GM23338 (cell line): Measurements from ENCODE around the gene LTB4R. TPM values are rescaled to one million over a fixed set of nuclear protein-coding genes. Genes with fewer than 3 reads are reported as not detected.

Source experiments
- ATAC-seq: fragments of 200-7000 bp; cut with Tn5 transposase; 3 replicates; pipeline ENCODE4 v1.9.1; 2020
- DNase-seq: peaks from one replicate; pipeline ENCODE4 v3.0.0-alpha.2; 2015; ENCODE audit warnings: low spot score
- H2AFZ ChIP-seq: fragments of 200-600 bp; sonication (generic); 2 replicates; pipeline ENCODE4 v1.8.0; 2016; ENCODE audit warnings: antibody characterized with exemption, mild to moderate bottlenecking, moderate library complexity
- H3F3A ChIP-seq: fragments of 200-600 bp; sonication (generic); replicated peaks from 2 replicates; pipeline ENCODE4 v1.8.0; 2017; ENCODE audit warnings: antibody characterized with exemption, mixed run types, low read depth
- H3K27ac ChIP-seq: fragments of 200-600 bp; sonication (generic); 2 replicates; pipeline ENCODE4 v1.6.1; 2016; ENCODE audit warnings: low read depth
- H3K27me3 ChIP-seq: fragments of 200-600 bp; sonication (generic); 2 replicates; pipeline ENCODE4 v1.8.0; 2016; ENCODE audit warnings: mild to moderate bottlenecking, mixed run types, moderate library complexity; ENCODE audit not compliant: insufficient read depth
- H3K36me3 ChIP-seq: fragments of 200-600 bp; sonication (generic); 2 replicates; pipeline ENCODE4 v1.8.0; 2016; ENCODE audit warnings: mild to moderate bottlenecking; ENCODE audit not compliant: insufficient read depth
- H3K4me1 ChIP-seq: fragments of 200-600 bp; sonication (generic); 2 replicates; pipeline ENCODE4 v1.8.0; 2016; ENCODE audit warnings: mild to moderate bottlenecking, moderate library complexity; ENCODE audit not compliant: insufficient read depth
- H3K4me2 ChIP-seq: fragments of 200-600 bp; sonication (generic); 2 replicates; pipeline ENCODE4 v1.7.1; 2017; ENCODE audit warnings: mixed run types
- H3K4me3 ChIP-seq: fragments of 200-600 bp; sonication (generic); 2 replicates; pipeline ENCODE4 v1.6.1; 2016; ENCODE audit warnings: mixed run types
- H3K79me2 ChIP-seq: fragments of 200-600 bp; sonication (generic); replicated peaks from 2 replicates; pipeline ENCODE4 v1.8.0; 2017; ENCODE audit warnings: mild to moderate bottlenecking; ENCODE audit not compliant: insufficient read depth
- H3K9me2 ChIP-seq: fragments of 200-600 bp; sonication (generic); 2 replicates; pipeline ENCODE4 v1.8.0; 2017; ENCODE audit not compliant: insufficient read depth
- H4K20me1 ChIP-seq: fragments of 200-600 bp; sonication (generic); replicated peaks from 2 replicates; pipeline ENCODE4 v1.8.0; 2017; ENCODE audit warnings: mild to moderate bottlenecking; ENCODE audit not compliant: insufficient read depth
- H3K27ac Mint-ChIP-seq: 2 replicates; pipeline ENCODE4 v1.8.0; 2020; ENCODE audit warnings: inconsistent platforms, mild to moderate bottlenecking, moderate library complexity, mixed read lengths
- H3K27me3 Mint-ChIP-seq: 3 replicates; pipeline ENCODE4 v1.8.0; 2022; ENCODE audit warnings: low read depth, mild to moderate bottlenecking, moderate library complexity, mixed read lengths, inconsistent platforms; ENCODE audit not compliant: insufficient read depth, poor library complexity
- H3K36me3 Mint-ChIP-seq: 3 replicates; pipeline ENCODE4 v1.8.0; 2021; ENCODE audit warnings: low read depth, mild to moderate bottlenecking, inconsistent platforms, moderate library complexity, mixed read lengths
- H3K4me1 Mint-ChIP-seq: 3 replicates; pipeline ENCODE4 v1.8.0; 2020; ENCODE audit warnings: mild to moderate bottlenecking, inconsistent platforms, mixed read lengths
- H3K4me3 Mint-ChIP-seq: 3 replicates; pipeline ENCODE4 v1.8.0; 2021; ENCODE audit warnings: moderate library complexity, mild to moderate bottlenecking, inconsistent platforms, mixed read lengths
- H3K9me3 Mint-ChIP-seq: 3 replicates; pipeline ENCODE4 v1.8.0; 2020; ENCODE audit warnings: moderate library complexity, mild to moderate bottlenecking, inconsistent platforms, mixed read lengths
- CREB1 ChIP-seq: fragments of 250-450 bp; sonication (Bioruptor Pico); IDR thresholded peaks from 2 replicates; pipeline ENCODE4 v1.5.0; 2020; ENCODE audit warnings: low read depth, mild to moderate bottlenecking, moderate library complexity
- EZH2 ChIP-seq: fragments of 200-600 bp; sonication (generic); IDR thresholded peaks from one replicate; pipeline ENCODE4 v1.8.0; 2017; ENCODE audit warnings: antibody characterized with exemption, mild to moderate bottlenecking, low read depth; ENCODE audit not compliant: unreplicated experiment
- EZH2phosphoT487 ChIP-seq: fragments of 200-600 bp; sonication (generic); IDR thresholded peaks from one replicate; pipeline ENCODE4 v1.8.1; 2018; ENCODE audit warnings: antibody characterized with exemption; ENCODE audit not compliant: unreplicated experiment
- JUNB ChIP-seq: IDR thresholded peaks from one replicate; pipeline ENCODE4 v1.6.1; 2016; ENCODE audit warnings: antibody characterized with exemption; ENCODE audit not compliant: unreplicated experiment
- NANOG ChIP-seq: IDR thresholded peaks from 2 replicates; pipeline ENCODE4 v1.6.1; 2016; ENCODE audit warnings: antibody characterized with exemption, borderline replicate concordance
- POLR2AphosphoS5 ChIP-seq: IDR thresholded peaks from 2 replicates; pipeline ENCODE4 v1.6.1; 2016; ENCODE audit warnings: antibody characterized with exemption, low read depth
- STAT1 ChIP-seq: IDR thresholded peaks from one replicate; pipeline ENCODE4 v1.6.1; 2016; ENCODE audit warnings: antibody characterized with exemption; ENCODE audit not compliant: unreplicated experiment
- ZNF114 ChIP-seq: fragments of 250-450 bp; sonication (Bioruptor Pico); IDR thresholded peaks from 2 replicates; pipeline ENCODE4 v1.5.0; 2020; ENCODE audit warnings: mild to moderate bottlenecking, moderate library complexity
- ZNF331 ChIP-seq: fragments of 250-450 bp; sonication (Bioruptor Pico); IDR thresholded peaks from 2 replicates; pipeline ENCODE4 v1.5.0; 2020; ENCODE audit warnings: low read depth, mild to moderate bottlenecking, moderate library complexity
- polyA plus RNA-seq: library from polyadenylated mRNA; unstranded; fragments of >200 nt; fragmentation: Nextera tagmentation; extraction: Ambion mirVana; gene quantifications from 2 replicates; pipeline ENCODE4 v1.2.1, GENCODE V29; 2016
- total RNA-seq: library from RNA; depleted of rRNA; stranded (reverse); fragments of >200 nt; shearing (Covaris generic); gene quantifications from 2 replicates; pipeline ENCODE4 v1.2.3, GENCODE V29; 2014
- TF ChIP-seq, protein P1 (sequence below): IDR thresholded peaks from one replicate; pipeline ENCODE4 v1.6.1; 2018; ENCODE audit warnings: antibody characterized with exemption; ENCODE audit not compliant: unreplicated experiment
- TF ChIP-seq, protein P2 (sequence below): fragments of 250-450 bp; sonication (Bioruptor Pico); IDR thresholded peaks from 2 replicates; pipeline ENCODE4 v1.5.0; 2020; ENCODE audit warnings: mild to moderate bottlenecking, moderate library complexity
- TF ChIP-seq, protein P3 (sequence below), 2 experiments: fragments of 200-600 bp in 1 of 2; sonication (generic) in 1 of 2; conservative IDR thresholded peaks; 2 replicates each; pipeline versions ENCODE4 v1.5.1 to v1.6.1; 2016 to 2017; ENCODE audit warnings: antibody characterized with exemption in 2 of 2, low read depth in 2 of 2, mild to moderate bottlenecking in 2 of 2, moderate library complexity in 1 of 2
- TF ChIP-seq, protein P4 (sequence below): IDR thresholded peaks from 2 replicates; pipeline ENCODE4 v1.6.1; 2016; ENCODE audit warnings: antibody characterized with exemption

The LTB4R gene
- total and polyA plus RNA-seq, 2 experiments from 2014 or later, result 2.1 to 4.7 TPM

DNA sequence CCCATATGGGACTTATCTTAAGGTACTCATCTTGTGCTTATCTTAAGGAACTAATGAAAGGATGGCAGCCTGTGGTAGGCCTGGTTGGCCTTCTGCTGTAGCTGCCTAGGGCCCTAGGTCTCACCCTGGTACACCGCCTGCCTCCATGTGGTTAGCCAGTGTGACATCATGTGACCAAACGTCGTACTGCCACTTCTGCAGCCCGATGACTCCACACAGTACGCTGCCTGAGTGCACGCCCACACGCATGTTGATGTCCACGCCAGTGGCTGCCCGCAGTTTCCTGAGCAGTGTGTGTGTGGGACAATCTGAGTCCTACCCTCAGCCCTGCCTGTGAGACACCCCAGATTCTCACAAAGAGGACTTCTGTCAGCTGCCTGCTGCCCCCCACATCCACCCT, 18.4 kb downstream of the LTB4R start:
- Mint-ChIP-seq H3K9me3 (no peaks in the 10 kb centered on the region; the same call in 2 of the 3 replicates), H3K27me3 (peaks cover 52% of the 10 kb centered on the region), H3K27ac (no peak overlapping the region), H3K4me3 (no peak overlapping the region), H3K36me3 (no peaks in the 10 kb centered on the region; the same call in 2 of the 3 replicates), H3K4me1 (peaks cover 9% of the 10 kb centered on the region)
- no peak overlapping the region for H3K4me3 ChIP-seq
- TF ChIP-seq, protein P1, sequence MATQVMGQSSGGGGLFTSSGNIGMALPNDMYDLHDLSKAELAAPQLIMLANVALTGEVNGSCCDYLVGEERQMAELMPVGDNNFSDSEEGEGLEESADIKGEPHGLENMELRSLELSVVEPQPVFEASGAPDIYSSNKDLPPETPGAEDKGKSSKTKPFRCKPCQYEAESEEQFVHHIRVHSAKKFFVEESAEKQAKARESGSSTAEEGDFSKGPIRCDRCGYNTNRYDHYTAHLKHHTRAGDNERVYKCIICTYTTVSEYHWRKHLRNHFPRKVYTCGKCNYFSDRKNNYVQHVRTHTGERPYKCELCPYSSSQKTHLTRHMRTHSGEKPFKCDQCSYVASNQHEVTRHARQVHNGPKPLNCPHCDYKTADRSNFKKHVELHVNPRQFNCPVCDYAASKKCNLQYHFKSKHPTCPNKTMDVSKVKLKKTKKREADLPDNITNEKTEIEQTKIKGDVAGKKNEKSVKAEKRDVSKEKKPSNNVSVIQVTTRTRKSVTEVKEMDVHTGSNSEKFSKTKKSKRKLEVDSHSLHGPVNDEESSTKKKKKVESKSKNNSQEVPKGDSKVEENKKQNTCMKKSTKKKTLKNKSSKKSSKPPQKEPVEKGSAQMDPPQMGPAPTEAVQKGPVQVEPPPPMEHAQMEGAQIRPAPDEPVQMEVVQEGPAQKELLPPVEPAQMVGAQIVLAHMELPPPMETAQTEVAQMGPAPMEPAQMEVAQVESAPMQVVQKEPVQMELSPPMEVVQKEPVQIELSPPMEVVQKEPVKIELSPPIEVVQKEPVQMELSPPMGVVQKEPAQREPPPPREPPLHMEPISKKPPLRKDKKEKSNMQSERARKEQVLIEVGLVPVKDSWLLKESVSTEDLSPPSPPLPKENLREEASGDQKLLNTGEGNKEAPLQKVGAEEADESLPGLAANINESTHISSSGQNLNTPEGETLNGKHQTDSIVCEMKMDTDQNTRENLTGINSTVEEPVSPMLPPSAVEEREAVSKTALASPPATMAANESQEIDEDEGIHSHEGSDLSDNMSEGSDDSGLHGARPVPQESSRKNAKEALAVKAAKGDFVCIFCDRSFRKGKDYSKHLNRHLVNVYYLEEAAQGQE, result no peak
- TF ChIP-seq, protein P2, sequence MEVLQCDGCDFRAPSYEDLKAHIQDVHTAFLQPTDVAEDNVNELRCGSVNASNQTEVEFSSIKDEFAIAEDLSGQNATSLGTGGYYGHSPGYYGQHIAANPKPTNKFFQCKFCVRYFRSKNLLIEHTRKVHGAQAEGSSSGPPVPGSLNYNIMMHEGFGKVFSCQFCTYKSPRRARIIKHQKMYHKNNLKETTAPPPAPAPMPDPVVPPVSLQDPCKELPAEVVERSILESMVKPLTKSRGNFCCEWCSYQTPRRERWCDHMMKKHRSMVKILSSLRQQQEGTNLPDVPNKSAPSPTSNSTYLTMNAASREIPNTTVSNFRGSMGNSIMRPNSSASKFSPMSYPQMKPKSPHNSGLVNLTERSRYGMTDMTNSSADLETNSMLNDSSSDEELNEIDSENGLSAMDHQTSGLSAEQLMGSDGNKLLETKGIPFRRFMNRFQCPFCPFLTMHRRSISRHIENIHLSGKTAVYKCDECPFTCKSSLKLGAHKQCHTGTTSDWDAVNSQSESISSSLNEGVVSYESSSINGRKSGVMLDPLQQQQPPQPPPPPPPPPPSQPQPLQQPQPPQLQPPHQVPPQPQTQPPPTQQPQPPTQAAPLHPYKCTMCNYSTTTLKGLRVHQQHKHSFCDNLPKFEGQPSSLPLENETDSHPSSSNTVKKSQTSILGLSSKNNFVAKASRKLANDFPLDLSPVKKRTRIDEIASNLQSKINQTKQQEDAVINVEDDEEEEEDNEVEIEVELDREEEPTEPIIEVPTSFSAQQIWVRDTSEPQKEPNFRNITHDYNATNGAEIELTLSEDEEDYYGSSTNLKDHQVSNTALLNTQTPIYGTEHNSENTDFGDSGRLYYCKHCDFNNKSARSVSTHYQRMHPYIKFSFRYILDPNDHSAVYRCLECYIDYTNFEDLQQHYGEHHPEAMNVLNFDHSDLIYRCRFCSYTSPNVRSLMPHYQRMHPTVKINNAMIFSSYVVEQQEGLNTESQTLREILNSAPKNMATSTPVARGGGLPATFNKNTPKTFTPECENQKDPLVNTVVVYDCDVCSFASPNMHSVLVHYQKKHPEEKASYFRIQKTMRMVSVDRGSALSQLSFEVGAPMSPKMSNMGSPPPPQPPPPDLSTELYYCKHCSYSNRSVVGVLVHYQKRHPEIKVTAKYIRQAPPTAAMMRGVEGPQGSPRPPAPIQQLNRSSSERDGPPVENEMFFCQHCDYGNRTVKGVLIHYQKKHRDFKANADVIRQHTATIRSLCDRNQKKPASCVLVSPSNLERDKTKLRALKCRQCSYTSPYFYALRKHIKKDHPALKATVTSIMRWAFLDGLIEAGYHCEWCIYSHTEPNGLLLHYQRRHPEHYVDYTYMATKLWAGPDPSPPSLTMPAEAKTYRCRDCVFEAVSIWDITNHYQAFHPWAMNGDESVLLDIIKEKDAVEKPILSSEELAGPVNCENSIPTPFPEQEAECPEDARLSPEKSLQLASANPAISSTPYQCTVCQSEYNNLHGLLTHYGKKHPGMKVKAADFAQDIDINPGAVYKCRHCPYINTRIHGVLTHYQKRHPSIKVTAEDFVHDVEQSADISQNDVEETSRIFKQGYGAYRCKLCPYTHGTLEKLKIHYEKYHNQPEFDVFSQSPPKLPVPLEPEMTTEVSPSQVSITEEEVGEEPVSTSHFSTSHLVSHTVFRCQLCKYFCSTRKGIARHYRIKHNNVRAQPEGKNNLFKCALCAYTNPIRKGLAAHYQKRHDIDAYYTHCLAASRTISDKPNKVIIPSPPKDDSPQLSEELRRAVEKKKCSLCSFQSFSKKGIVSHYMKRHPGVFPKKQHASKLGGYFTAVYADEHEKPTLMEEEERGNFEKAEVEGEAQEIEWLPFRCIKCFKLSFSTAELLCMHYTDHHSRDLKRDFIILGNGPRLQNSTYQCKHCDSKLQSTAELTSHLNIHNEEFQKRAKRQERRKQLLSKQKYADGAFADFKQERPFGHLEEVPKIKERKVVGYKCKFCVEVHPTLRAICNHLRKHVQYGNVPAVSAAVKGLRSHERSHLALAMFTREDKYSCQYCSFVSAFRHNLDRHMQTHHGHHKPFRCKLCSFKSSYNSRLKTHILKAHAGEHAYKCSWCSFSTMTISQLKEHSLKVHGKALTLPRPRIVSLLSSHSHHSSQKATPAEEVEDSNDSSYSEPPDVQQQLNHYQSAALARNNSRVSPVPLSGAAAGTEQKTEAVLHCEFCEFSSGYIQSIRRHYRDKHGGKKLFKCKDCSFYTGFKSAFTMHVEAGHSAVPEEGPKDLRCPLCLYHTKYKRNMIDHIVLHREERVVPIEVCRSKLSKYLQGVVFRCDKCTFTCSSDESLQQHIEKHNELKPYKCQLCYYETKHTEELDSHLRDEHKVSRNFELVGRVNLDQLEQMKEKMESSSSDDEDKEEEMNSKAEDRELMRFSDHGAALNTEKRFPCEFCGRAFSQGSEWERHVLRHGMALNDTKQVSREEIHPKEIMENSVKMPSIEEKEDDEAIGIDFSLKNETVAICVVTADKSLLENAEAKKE (CRISPR knock-in tag), result no peak
- TF ChIP-seq EZH2phosphoT487 (no peak), ZNF331 (CRISPR knock-in tag) (no peak), JUNB (no peak), ZNF114 (CRISPR knock-in tag) (no peak), EZH2 (no peak), STAT1 (no peak), CREB1 (CRISPR knock-in tag) (no peak), NANOG (no peak), POLR2AphosphoS5 (no peak)
- TF ChIP-seq, protein P3, sequence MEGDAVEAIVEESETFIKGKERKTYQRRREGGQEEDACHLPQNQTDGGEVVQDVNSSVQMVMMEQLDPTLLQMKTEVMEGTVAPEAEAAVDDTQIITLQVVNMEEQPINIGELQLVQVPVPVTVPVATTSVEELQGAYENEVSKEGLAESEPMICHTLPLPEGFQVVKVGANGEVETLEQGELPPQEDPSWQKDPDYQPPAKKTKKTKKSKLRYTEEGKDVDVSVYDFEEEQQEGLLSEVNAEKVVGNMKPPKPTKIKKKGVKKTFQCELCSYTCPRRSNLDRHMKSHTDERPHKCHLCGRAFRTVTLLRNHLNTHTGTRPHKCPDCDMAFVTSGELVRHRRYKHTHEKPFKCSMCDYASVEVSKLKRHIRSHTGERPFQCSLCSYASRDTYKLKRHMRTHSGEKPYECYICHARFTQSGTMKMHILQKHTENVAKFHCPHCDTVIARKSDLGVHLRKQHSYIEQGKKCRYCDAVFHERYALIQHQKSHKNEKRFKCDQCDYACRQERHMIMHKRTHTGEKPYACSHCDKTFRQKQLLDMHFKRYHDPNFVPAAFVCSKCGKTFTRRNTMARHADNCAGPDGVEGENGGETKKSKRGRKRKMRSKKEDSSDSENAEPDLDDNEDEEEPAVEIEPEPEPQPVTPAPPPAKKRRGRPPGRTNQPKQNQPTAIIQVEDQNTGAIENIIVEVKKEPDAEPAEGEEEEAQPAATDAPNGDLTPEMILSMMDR (conservative IDR thresholded peaks at IDR 0.05; ENCODE audit: low read depth in 2 of 2), result no peak
- TF ChIP-seq, protein P4, sequence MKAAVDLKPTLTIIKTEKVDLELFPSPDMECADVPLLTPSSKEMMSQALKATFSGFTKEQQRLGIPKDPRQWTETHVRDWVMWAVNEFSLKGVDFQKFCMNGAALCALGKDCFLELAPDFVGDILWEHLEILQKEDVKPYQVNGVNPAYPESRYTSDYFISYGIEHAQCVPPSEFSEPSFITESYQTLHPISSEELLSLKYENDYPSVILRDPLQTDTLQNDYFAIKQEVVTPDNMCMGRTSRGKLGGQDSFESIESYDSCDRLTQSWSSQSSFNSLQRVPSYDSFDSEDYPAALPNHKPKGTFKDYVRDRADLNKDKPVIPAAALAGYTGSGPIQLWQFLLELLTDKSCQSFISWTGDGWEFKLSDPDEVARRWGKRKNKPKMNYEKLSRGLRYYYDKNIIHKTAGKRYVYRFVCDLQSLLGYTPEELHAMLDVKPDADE, result no peak
- H3K4me1 ChIP-seq, result peaks cover 12% of the 10 kb centered on the region; the same call in 1 of the 2 replicates
- H3K27ac ChIP-seq, result no peak overlapping the region
- ATAC-seq (no peak), DNase-seq (no peak)
- H3K4me2 ChIP-seq, result no peak overlapping the region
- H3F3A ChIP-seq, result 0 out of 2 replicates have a peak, but pooled peaks cover 8% of the 10 kb centered on the region
- H2AFZ ChIP-seq, result no peak overlapping the region
- no peaks in the 10 kb centered on the region for H3K9me2 ChIP-seq
- H4K20me1 ChIP-seq, result no peaks in the 10 kb centered on the region; the same call in 1 of the 2 replicates
- H3K27me3 ChIP-seq, result peaks cover 58% of the 10 kb centered on the region
- H3K79me2 ChIP-seq, result no peaks in the 10 kb centered on the region
- no peaks in the 10 kb centered on the region for H3K36me3 ChIP-seq
